CD14-positive monocyte (primary cell): ENCODE data around the gene TAS2R38. TPM values are rescaled to one million over a fixed set of nuclear protein-coding genes. Genes with fewer than 3 reads are reported as not detected.

Experiments
- DNase-seq, 3 donors: peaks; one replicate each; pipeline ENCODE4 v3.0.0-alpha.2; 2011 to 2022
- H2AFZ ChIP-seq: 2 replicates; pipeline ENCODE4 v1.6.0; 2012; ENCODE audit warnings: mild to moderate bottlenecking, low read depth, low read length, inconsistent platforms; ENCODE audit not compliant: insufficient read depth, poor library complexity, severe bottlenecking
- H3K27ac ChIP-seq, 2 donors: 1 replicate in 1 of 2; 2 replicates in 1 of 2; pipeline ENCODE4 v1.5.1; 2012 to 2013; ENCODE audit warnings: low read length in 2 of 2, control low read depth in 1 of 2, inconsistent platforms in 1 of 2, low read depth in 1 of 2, mild to moderate bottlenecking in 1 of 2
- H3K27me3 ChIP-seq, 2 donors: one replicate each; pipeline versions ENCODE4 v1.6.0 to v1.6.1; 2011 to 2013; ENCODE audit warnings: low read length in 2 of 2; ENCODE audit not compliant: control insufficient read depth in 2 of 2, insufficient read depth in 2 of 2
- H3K36me3 ChIP-seq, 2 donors: replicated peaks in 1 of 2; 1 replicate in 1 of 2; 2 replicates in 1 of 2; pipeline versions ENCODE4 v1.5.1 to v1.6.1; 2012 to 2013; ENCODE audit warnings: low read length in 2 of 2, control low read depth in 1 of 2, inconsistent platforms in 1 of 2, mild to moderate bottlenecking in 1 of 2; ENCODE audit not compliant: insufficient read depth in 2 of 2, control insufficient read depth in 1 of 2
- H3K4me1 ChIP-seq, 2 donors: 1 replicate in 1 of 2; 2 replicates in 1 of 2; pipeline versions ENCODE4 v1.5.1 to v1.6.1; 2012 to 2013; ENCODE audit warnings: low read length in 2 of 2, control low read depth in 1 of 2, inconsistent platforms in 1 of 2, mild to moderate bottlenecking in 1 of 2, moderate library complexity in 1 of 2; ENCODE audit not compliant: insufficient read depth in 2 of 2, control insufficient read depth in 1 of 2
- H3K4me2 ChIP-seq: replicated peaks from 2 replicates; pipeline ENCODE3; 2012; ENCODE audit warnings: low read length, moderate library complexity, mild to moderate bottlenecking; ENCODE audit not compliant: poor library complexity, severe bottlenecking; ENCODE audit errors: extremely low read depth
- H3K4me3 ChIP-seq, 3 experiments: fragments of 200-600 bp in 1 of 3; sonication (generic) in 1 of 3; replicated peaks in 1 of 3; 1 replicate in 2 of 3; 2 replicates in 1 of 3; pipeline ENCODE4 v1.5.1; 2011 to 2013; ENCODE audit warnings: low read length in 3 of 3, mild to moderate bottlenecking in 3 of 3, control low read depth in 2 of 3, low read depth in 2 of 3, inconsistent platforms in 1 of 3, moderate library complexity in 1 of 3
- H3K79me2 ChIP-seq: 2 replicates; pipeline ENCODE4 v1.6.0; 2012; ENCODE audit warnings: mild to moderate bottlenecking, control low read depth, inconsistent platforms, low read length, moderate library complexity; ENCODE audit not compliant: insufficient read depth
- H3K9ac ChIP-seq: 2 replicates; pipeline ENCODE4 v1.6.0; 2017; ENCODE audit warnings: low read length, mild to moderate bottlenecking; ENCODE audit not compliant: insufficient read depth, poor library complexity, severe bottlenecking
- H3K9me3 ChIP-seq, 2 donors: replicated peaks in 1 of 2; 1 replicate in 1 of 2; 2 replicates in 1 of 2; pipeline versions ENCODE4 v1.5.1 to v1.6.1; 2012 to 2013; ENCODE audit warnings: low read length in 2 of 2, control low read depth in 1 of 2; ENCODE audit not compliant: control insufficient read depth in 1 of 2, insufficient read depth in 1 of 2
- H4K20me1 ChIP-seq: 2 replicates; pipeline ENCODE4 v1.6.0; 2012; ENCODE audit warnings: mild to moderate bottlenecking, low read length, control low read depth, moderate library complexity; ENCODE audit not compliant: insufficient read depth
- H3K27ac Mint-ChIP-seq, 7 donors: one replicate each; pipeline ENCODE4 v1.8.0; 2020; ENCODE audit warnings: mild to moderate bottlenecking in 7 of 7, mixed read lengths in 7 of 7, moderate library complexity in 6 of 7, inconsistent platforms in 2 of 7
- H3K27me3 Mint-ChIP-seq, 3 donors: one replicate each; pipeline ENCODE4 v1.8.0; 2021 to 2022; ENCODE audit warnings: low read depth in 3 of 3, mild to moderate bottlenecking in 3 of 3, mixed read lengths in 3 of 3, moderate library complexity in 3 of 3, inconsistent platforms in 1 of 3
- H3K36me3 Mint-ChIP-seq, 2 donors: one replicate each; pipeline ENCODE4 v1.8.0; 2020; ENCODE audit warnings: mixed read lengths in 2 of 2, inconsistent platforms in 1 of 2, mild to moderate bottlenecking in 1 of 2
- H3K4me1 Mint-ChIP-seq: one replicate; pipeline ENCODE4 v1.8.0; 2020; ENCODE audit warnings: mild to moderate bottlenecking, mixed read lengths
- H3K4me3 Mint-ChIP-seq, 2 donors: one replicate each; pipeline ENCODE4 v1.8.0; 2020; ENCODE audit warnings: mild to moderate bottlenecking in 2 of 2, mixed read lengths in 2 of 2, moderate library complexity in 1 of 2
- H3K9me3 Mint-ChIP-seq, 7 donors: one replicate each; pipeline ENCODE4 v1.8.0; 2020 to 2022; ENCODE audit warnings: mixed read lengths in 7 of 7, mild to moderate bottlenecking in 6 of 7, moderate library complexity in 6 of 7, inconsistent platforms in 2 of 7
- CTCF ChIP-seq: fragments of 200-600 bp; IDR thresholded peaks from one replicate; pipeline ENCODE4 v1.8.0; 2022; ENCODE audit warnings: antibody characterized with exemption, mild to moderate bottlenecking
- WGBS: methylation state at CpG from one replicate; pipeline ENCODE4 v1.1.5; 2013; ENCODE audit warnings: missing lambda C conversion rate; ENCODE audit not compliant: insufficient coverage; 5-methylcytosine and 5-hydroxymethylcytosine counted together
- intact Hi-C, 2 donors: fragments of 100-400 bp; cut with micrococcal nuclease; formaldehyde crosslinking; loops; one replicate each; pipeline versions ENCODE4 v1.15.0 to v1.15.1; 2023
- polyA plus RNA-seq, 3 donors: library from polyadenylated mRNA; depleted of rRNA in 1 of 3; unstranded in 2 of 3; stranded (reverse) in 1 of 3; fragments of 300-500 nt in 2 of 3; fragments of >200 nt in 1 of 3; fragmentation: Illumina TruSeq in 2 of 3; gene quantifications; 1 replicate in 2 of 3; 2 replicates in 1 of 3; pipeline ENCODE4 v1.2.3, GENCODE V29; 2012 to 2021

The TAS2R38 gene
- polyA plus RNA-seq, 3 donors = not detected

- peak overlapping the region in 1 of 3 experiments; percentile 22 for H3K4me3 ChIP-seq
- peaks cover 41 to 42% of the 10 kb centered on the region in 2 donors for H3K4me1 ChIP-seq
- H4K20me1 ChIP-seq = no peaks in the 10 kb centered on the region
- Mint-ChIP-seq H3K4me3 (peak overlapping the region; percentile 7 to 67), H3K4me1 (peaks cover 45% of the 10 kb centered on the region), H3K36me3 (peaks cover 32 to 48% of the 10 kb centered on the region in 2 donors), H3K27ac (peak overlapping the region; percentile 94 to 99 (median 97)), H3K9me3 (peaks cover 0 to 7% (median 3%) of the 10 kb centered on the region in 7 donors), H3K27me3 (no peaks in the 10 kb centered on the region)
- 20% methylated on average over 1 of the region's 2 CpGs for WGBS
- H3K79me2 ChIP-seq = no peaks in the 10 kb centered on the region
- H3K4me2 ChIP-seq = peak overlapping the region; percentile 45
- H3K27me3 ChIP-seq = no peaks in the 10 kb centered on the region
- no peaks in the 10 kb centered on the region for H3K9me3 ChIP-seq
- H2AFZ ChIP-seq = no peak overlapping the region
- TF ChIP-seq CTCF = no peak
- intact Hi-C loops = no loop called here
- peak overlapping the region; percentile 30 for H3K9ac ChIP-seq
- peak overlapping the region; percentile 70 to 84 for H3K27ac ChIP-seq
- peaks cover 9 to 26% of the 10 kb centered on the region in 2 donors for H3K36me3 ChIP-seq
- DNase-seq = peak; percentile 52 to 77 (median 72)
Measured at GRCh38 chr7:141928146-141928844, 45.3 kb downstream of the TAS2R38 start.

Other genes starting within 250 kb of the TAS2R38 start
- gene SSBP1, start 235.4 kb downstream of the TAS2R38 start, polyA plus RNA-seq = 100 to 1,000 TPM in 2 of 3 donors, 10 to 100 TPM in 1; 66.9 to 197 (median 184) TPM
- gene TAS2R3, start 209.7 kb downstream of the TAS2R38 start, polyA plus RNA-seq = not detected
- gene TAS2R4, start 197.1 kb downstream of the TAS2R38 start, polyA plus RNA-seq = under 1 TPM in 1 of 3 donors, not detected in 2; 0.12 TPM
- 1 to 10 TPM in 1 of 3 donors, not detected in 2; 1.5 TPM for gene TAS2R5, start 183.6 kb downstream of the TAS2R38 start, polyA plus RNA-seq
- not detected for gene PRSS37, start 132.3 kb downstream of the TAS2R38 start, polyA plus RNA-seq
- gene OR9A4, start 57.4 kb downstream of the TAS2R38 start, polyA plus RNA-seq = under 1 TPM in 1 of 3 donors, not detected in 2; 0.28 TPM
- 10 to 100 TPM in 1 of 3 donors, 1 to 10 TPM in 2; 9.6 to 15.2 (median 10.0) TPM for gene CLEC5A, start 26.8 kb downstream of the TAS2R38 start, polyA plus RNA-seq
- gene MGAM, start 22.1 kb upstream of the TAS2R38 start, polyA plus RNA-seq = 1 to 10 TPM; 1.2 to 2.7 (median 1.3) TPM
- gene MGAM2, start 137.9 kb upstream of the TAS2R38 start, polyA plus RNA-seq = under 1 TPM in 1 of 3 donors, not detected in 2; 0.08 TPM